ENCODE results near the gene LAMTOR4.

DNA sequence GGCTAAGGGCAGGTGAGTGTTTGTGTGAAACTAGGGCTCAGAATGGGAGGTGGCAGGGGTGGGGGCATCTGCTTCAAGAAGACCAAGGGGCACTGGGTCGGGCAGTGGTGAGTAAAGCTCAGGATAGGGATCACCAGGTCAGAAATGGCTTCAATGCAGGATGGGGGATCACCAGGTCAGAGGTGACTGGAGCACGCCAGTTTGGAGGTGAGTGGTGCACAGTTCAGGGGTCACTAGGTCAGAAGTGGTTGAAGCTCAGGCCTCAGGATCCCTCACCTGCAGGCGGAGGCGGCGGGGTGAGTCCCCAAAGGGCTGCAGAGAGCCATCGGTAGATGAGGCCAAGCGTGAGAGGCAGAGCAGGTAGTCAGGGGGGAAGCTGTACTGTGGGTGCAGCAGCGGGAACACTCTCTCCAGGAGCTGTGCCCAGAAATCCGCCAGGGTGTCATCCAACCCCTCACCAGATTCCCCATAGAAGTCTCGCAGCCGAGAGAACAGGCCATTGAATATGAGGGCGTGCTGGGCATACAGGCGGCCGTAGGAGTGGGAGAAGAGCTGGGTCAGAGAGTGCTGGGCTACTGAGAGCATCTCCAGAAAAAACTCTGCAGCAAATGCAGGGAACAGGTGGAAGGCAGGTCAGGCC is 26.7 kb downstream of the LAMTOR4 start:
- TF ChIP-seq POLR2A (IDR thresholded peaks at IDR 0.05): no peak
- TF ChIP-seq, protein P1, sequence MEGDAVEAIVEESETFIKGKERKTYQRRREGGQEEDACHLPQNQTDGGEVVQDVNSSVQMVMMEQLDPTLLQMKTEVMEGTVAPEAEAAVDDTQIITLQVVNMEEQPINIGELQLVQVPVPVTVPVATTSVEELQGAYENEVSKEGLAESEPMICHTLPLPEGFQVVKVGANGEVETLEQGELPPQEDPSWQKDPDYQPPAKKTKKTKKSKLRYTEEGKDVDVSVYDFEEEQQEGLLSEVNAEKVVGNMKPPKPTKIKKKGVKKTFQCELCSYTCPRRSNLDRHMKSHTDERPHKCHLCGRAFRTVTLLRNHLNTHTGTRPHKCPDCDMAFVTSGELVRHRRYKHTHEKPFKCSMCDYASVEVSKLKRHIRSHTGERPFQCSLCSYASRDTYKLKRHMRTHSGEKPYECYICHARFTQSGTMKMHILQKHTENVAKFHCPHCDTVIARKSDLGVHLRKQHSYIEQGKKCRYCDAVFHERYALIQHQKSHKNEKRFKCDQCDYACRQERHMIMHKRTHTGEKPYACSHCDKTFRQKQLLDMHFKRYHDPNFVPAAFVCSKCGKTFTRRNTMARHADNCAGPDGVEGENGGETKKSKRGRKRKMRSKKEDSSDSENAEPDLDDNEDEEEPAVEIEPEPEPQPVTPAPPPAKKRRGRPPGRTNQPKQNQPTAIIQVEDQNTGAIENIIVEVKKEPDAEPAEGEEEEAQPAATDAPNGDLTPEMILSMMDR (IDR thresholded peaks at IDR 0.05 in 4 of 5, conservative IDR thresholded peaks at IDR 0.05 in 1 of 5): no peak
